ENCODE measurements around the gene RPS19BP1.

RPS19BP1 gene, protein sequence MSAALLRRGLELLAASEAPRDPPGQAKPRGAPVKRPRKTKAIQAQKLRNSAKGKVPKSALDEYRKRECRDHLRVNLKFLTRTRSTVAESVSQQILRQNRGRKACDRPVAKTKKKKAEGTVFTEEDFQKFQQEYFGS

DNA sequence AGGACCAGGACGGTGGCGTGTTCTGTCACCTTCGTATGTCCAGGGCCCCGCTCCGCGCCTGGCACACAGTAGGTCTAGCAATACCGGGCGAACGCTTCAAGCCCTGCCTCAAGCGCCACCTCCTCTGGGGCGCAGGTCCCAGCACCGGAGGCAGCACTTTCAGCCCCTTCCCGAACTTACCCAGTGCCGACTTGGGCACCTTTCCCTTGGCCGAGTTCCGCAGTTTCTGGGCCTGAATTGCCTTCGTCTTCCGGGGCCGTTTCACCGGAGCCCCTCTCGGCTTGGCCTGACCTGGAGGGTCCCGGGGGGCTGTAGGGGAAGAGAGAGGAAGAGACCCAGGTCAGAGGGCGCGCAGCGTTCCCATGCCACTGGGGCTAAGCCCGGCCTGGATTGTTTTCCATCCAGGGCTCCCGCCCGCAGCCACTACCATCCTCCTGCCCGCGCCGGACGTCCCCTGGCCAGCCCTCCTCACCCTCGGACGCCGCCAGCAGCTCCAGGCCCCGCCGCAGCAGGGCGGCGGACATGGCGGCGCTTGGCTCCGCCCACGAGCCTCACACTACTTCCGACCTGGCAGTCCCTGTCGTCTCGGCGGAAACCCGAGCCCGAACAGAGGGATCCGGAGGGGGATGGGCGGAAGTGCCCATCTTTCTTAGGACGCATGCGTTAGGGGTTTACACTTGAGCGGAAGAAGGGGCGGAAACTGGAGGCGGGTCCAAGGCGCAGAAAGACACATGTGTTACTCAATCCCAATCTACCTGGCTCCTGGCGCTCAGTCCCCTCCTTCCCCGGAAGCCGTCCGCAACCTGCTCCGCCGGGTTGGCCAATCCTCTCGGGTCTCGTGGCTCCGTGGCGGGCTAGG lies at the start of gene RPS19BP1:
RPS19BP1 (minus strand) TSS at position 534 of the 859 bp plus-strand sequence; CDS start at position 524, 10 bp downstream.
- H3K4me3 ChIP-seq (ENCODE audit: low read depth, low read length) = peak within 1 kb of the TSS; percentile 98
- in situ Hi-C loops (cut with HindIII; ENCODE audit: low sequenced_read_pairs) = no loop called here
- no peak for TF ChIP-seq CTCF (IDR thresholded peaks at IDR 0.05; ENCODE audit: low read depth, low read length, missing control alignments)
- peak; percentile 99 for DNase-seq (ENCODE audit: low read depth)

GRCh38 chr22:39581303-39581702 lies 48.8 kb upstream of the RPS19BP1 start:
- in situ Hi-C loops (cut with HindIII; ENCODE audit: low sequenced_read_pairs) = no loop called here
- no peak overlapping the region for H3K4me3 ChIP-seq (ENCODE audit: low read depth, low read length)
- TF ChIP-seq CTCF (IDR thresholded peaks at IDR 0.05; ENCODE audit: low read depth, low read length, missing control alignments) = no peak
- no peak for DNase-seq (ENCODE audit: low read depth)

DNA sequence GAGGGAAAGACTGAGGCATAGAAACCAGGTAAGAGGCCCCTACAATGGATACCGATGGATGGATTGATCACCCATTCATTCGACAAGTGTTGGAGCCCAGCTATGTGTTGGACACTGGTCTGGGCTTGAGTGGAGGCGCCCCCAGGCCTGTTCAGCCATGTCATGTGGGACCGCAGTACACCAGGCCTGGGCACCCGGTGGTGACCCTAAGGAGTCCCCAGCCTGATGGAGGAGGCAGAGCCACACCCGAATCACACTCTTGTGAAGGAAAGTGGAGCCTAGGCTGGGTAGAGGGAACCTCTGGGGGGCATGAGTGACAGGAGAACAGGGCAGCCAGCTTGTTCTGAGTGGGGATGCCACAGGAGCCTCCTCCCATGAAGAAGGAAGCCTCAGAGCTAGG lies 48.2 kb upstream of the RPS19BP1 start:
- H3K4me3 ChIP-seq (ENCODE audit: low read depth, low read length) = no peak overlapping the region
- no peak for TF ChIP-seq CTCF (IDR thresholded peaks at IDR 0.05; ENCODE audit: low read depth, low read length, missing control alignments)
- in situ Hi-C loops (cut with HindIII; ENCODE audit: low sequenced_read_pairs) = no loop called here
- DNase-seq (ENCODE audit: low read depth) = no peak

GRCh38 chr22:39580006-39580441 lies 47.5 kb upstream of the RPS19BP1 start:
- in situ Hi-C loops (cut with HindIII; ENCODE audit: low sequenced_read_pairs) = no loop called here
- TF ChIP-seq CTCF (IDR thresholded peaks at IDR 0.05; ENCODE audit: low read depth, low read length, missing control alignments) = no peak
- DNase-seq (ENCODE audit: low read depth) = no peak
- H3K4me3 ChIP-seq (ENCODE audit: low read depth, low read length) = no peak overlapping the region

- no peak for TF ChIP-seq CTCF (IDR thresholded peaks at IDR 0.05; ENCODE audit: low read depth, low read length, missing control alignments)
- in situ Hi-C loops (cut with HindIII; ENCODE audit: low sequenced_read_pairs) = no loop called here
- H3K4me3 ChIP-seq (ENCODE audit: low read depth, low read length) = no peak overlapping the region
- DNase-seq (ENCODE audit: low read depth) = no peak
These were observed 45.4 kb upstream of the RPS19BP1 start for GRCh38 chr22:39577900-39578299.

- in situ Hi-C loops (cut with HindIII; ENCODE audit: low sequenced_read_pairs) = no loop called here
- H3K4me3 ChIP-seq (ENCODE audit: low read depth, low read length) = no peak overlapping the region
- no peak for DNase-seq (ENCODE audit: low read depth)
- TF ChIP-seq CTCF (IDR thresholded peaks at IDR 0.05; ENCODE audit: low read depth, low read length, missing control alignments) = no peak
These were observed 44.8 kb upstream of the RPS19BP1 start for GRCh38 chr22:39577366-39577765.
